ENCODE results near the gene SHOC2.

The SHOC2 gene

DNA sequence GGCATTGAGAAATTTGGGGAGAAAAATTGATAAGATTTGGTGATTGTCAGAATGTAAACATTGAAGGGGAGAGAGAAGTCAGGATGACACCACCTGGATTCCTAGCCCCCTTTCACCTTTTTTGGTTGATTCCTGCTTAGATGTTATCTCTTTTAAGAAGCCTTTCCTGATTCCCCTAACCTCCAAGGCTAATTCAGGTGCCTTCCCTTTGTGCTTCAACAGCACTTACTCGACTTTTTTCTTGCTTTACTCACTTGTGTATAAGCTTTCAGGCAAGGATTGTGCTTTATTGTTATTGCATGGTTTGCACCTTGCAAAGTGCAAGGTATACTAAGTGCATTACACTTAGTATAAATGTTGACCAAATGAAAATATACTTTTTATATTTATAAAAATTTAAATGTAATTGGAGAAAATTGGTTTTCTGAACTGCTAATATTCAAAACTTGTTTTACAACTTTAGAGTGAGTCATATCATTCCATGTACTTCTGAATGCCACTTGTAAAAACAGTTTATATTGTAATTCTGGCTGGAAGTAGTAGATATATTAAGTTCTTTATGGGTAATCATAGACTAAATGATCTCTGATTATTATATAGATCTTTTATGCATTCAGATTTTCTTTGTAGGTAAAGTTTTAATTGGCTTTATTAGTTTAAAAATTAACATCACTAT, 13.2 kb downstream of the SHOC2 start:
- H3K27ac ChIP-seq = no peak overlapping the region
- TF ChIP-seq, protein P1, sequence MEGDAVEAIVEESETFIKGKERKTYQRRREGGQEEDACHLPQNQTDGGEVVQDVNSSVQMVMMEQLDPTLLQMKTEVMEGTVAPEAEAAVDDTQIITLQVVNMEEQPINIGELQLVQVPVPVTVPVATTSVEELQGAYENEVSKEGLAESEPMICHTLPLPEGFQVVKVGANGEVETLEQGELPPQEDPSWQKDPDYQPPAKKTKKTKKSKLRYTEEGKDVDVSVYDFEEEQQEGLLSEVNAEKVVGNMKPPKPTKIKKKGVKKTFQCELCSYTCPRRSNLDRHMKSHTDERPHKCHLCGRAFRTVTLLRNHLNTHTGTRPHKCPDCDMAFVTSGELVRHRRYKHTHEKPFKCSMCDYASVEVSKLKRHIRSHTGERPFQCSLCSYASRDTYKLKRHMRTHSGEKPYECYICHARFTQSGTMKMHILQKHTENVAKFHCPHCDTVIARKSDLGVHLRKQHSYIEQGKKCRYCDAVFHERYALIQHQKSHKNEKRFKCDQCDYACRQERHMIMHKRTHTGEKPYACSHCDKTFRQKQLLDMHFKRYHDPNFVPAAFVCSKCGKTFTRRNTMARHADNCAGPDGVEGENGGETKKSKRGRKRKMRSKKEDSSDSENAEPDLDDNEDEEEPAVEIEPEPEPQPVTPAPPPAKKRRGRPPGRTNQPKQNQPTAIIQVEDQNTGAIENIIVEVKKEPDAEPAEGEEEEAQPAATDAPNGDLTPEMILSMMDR (conservative IDR thresholded peaks at IDR 0.05) = no peak

DNA sequence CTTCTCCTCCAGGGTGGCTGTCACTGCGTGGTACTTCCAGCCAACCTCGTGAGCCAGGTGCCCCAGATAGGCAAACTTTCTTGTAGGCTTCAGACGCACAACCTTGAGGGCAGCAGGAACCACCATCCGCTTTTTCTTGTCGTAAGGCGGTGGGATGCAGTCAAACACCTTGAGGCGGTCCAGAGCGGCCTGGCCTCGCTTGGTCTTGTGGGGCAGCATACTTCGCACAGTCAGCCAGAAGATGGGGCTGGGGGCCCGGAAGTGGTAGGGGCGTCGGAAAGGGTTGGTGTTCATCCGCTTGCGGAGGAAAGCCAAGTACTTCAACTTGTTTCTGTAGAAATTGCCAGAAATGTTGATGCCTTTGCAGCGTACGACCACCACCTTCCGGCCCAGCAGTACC, 17.4 kb downstream of the SHOC2 start:
- H3K27ac ChIP-seq = no peak overlapping the region
- TF ChIP-seq, protein P1 (conservative IDR thresholded peaks at IDR 0.05) = no peak

DNA sequence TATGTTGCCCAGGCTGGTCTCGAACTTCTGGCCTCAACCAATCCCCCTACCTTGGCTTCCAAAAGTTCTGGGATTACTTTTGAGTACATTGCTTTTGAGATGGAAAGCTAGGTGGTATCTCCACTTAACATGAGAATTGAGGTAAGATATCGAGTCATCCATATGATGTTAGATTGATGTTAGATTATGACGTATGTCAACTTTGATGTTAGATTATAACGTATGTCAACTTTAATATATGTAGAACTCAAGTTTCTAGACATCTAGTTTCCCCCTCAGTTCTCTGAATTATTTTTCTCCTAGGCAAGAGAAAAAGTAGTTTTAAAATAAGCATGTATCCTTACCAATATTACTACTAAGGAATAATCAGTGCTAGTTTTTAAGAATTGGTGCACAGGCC, 20.0 kb downstream of the SHOC2 start:
- H3K27ac ChIP-seq = no peak overlapping the region
- TF ChIP-seq, protein P1 (conservative IDR thresholded peaks at IDR 0.05) = no peak

DNA sequence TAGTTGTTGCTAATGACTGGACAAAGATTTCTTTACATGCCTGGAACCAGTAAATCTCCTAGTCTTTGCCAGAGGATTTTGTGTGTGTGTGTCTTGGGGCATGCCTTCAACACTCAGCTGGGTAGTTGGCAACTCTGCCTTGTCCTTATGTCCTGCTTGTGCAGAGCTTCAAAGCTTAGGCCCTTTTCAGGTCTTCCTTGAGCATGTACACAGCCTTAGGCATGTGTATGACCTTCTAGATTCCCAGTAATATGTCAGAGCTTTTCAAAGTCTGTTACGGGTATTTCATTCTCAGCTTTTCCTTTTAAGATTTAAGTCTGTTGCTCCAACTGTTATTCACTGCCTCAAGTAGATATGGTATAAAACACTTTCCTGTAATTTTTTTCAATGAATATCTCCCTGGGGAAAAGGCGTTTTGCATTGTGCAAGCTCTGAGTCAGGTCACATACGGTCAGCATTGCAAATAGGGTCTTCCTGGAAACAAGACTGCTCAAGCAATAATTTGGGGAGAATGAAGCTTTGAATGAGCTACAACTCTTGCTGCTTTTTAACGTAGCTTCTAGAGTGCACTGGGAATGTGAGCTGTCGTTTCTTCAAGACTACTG, 25.5 kb downstream of the SHOC2 start:
- TF ChIP-seq, protein P1 (conservative IDR thresholded peaks at IDR 0.05) = no peak
- no peak overlapping the region for H3K27ac ChIP-seq

DNA sequence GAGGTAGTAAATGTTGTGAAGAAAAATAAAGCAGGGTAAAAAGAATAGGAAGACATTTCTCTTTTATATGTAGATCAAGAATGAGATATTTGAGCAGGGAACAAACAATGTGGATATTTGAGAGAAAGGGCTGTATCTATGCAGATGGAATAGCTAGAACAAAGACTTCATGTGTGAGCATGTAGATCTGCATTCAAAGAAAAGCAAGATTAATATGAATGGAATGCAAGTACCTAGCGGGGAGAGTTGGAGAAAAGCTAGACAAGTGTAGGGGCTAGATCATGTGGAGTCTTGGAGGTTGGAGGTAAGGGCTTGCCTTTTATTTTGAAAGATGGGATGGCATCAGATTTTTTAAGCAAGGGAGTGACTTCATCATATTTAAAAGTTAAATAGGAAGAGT, 27.1 kb downstream of the SHOC2 start:
- TF ChIP-seq, protein P1 (conservative IDR thresholded peaks at IDR 0.05) = no peak
- H3K27ac ChIP-seq = no peak overlapping the region

DNA sequence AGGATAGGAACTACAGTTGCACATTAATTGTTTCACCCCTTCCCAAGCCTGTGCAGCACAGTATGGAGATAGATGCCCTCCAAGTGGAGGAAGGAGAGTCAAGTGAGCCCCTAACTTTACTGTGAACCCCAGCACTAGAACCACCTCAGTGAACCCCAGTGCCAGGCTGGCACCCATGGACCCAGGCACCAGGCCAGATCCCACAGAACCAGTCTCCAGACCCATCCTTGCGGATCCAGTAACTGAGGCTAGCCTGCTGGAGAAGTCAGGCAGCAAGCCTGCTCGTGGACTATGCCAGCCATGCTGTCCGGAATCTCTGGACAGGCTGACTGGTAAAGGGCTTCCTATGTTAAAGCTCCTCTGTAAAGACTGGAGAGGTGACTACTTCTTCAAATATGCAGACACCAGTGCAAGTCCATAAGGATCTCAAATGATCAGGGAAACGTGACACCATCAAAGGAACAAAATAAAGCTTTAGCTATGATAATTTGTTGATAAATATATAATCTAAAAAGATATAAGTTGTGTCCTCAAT, 27.7 kb downstream of the SHOC2 start:
- H3K27ac ChIP-seq = no peak overlapping the region
- TF ChIP-seq, protein P1 (conservative IDR thresholded peaks at IDR 0.05) = no peak

DNA sequence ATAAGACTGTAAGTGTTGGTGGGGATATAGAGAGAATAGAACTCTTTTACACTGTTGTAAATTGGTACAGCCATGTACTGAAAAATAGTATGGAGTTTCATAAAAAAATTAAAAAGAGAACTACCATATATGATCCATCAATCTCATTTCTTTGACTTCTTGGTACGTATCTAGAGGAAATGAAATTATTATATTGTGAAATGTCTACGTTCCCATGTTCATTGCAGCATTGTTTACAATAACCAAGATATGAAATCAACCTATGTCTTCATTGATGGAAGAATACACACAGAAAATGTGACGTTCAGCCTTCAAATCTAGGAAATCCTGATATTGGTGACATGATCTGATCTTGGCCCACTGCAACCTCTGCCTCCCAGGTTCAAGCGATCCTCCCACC, 32.0 kb downstream of the SHOC2 start:
- TF ChIP-seq, protein P1 (conservative IDR thresholded peaks at IDR 0.05) = no peak
- H3K27ac ChIP-seq = no peak overlapping the region
